IMR-90 (cell line): Measurements from ENCODE around the gene GRIK1.

ENCODE experiments used
- CEBPB ChIP-seq: IDR thresholded peaks from 2 replicates; pipeline ENCODE4 v1.6.1; 2012; ENCODE audit warnings: low read depth, low read length, improper control_type of control experiment
- CTCF ChIP-seq: conservative IDR thresholded peaks from 2 replicates; pipeline ENCODE4 v1.5.1; 2012; ENCODE audit warnings: mild to moderate bottlenecking, low read depth, low read length, improper control_type of control experiment
- MAZ ChIP-seq: IDR thresholded peaks from 2 replicates; pipeline ENCODE4 v1.6.1; 2012; ENCODE audit warnings: low read depth, mild to moderate bottlenecking, low read length, improper control_type of control experiment, moderate library complexity, borderline replicate concordance
- MXI1 ChIP-seq: IDR thresholded peaks from 2 replicates; pipeline ENCODE4 v1.6.1; 2012; ENCODE audit warnings: low read depth, mild to moderate bottlenecking, low read length, moderate library complexity, borderline replicate concordance
- POLR2A ChIP-seq: IDR thresholded peaks from 2 replicates; pipeline ENCODE4 v1.6.1; 2012; ENCODE audit warnings: mild to moderate bottlenecking, low read depth, low read length
- RAD21 ChIP-seq: IDR thresholded peaks from 2 replicates; pipeline ENCODE4 v1.6.1; 2012; ENCODE audit warnings: low read length, improper control_type of control experiment
- RCOR1 ChIP-seq: IDR thresholded peaks from 2 replicates; pipeline ENCODE4 v1.6.1; 2012; ENCODE audit warnings: mild to moderate bottlenecking, low read length, improper control_type of control experiment; ENCODE audit not compliant: insufficient replicate concordance
- RFX5 ChIP-seq: IDR thresholded peaks from 2 replicates; pipeline ENCODE4 v1.8.0; 2012; ENCODE audit warnings: low read depth, mild to moderate bottlenecking, low read length, moderate library complexity
- SMC3 ChIP-seq: fragments of 150-350 bp; IDR thresholded peaks from 2 replicates; pipeline ENCODE4 v1.6.1; 2016; ENCODE audit warnings: low read depth, mild to moderate bottlenecking, antibody characterized with exemption, low read length, moderate library complexity

- TF ChIP-seq CTCF (no peak), SMC3 (no peak), CEBPB (no peak), MXI1 (no peak), RAD21 (no peak), POLR2A (no peak), MAZ (no peak), RCOR1 (no peak), RFX5 (no peak)
These were observed 13.9 kb upstream of the GRIK1 start for GRCh38 chr21:29953690-29954089.
